SK-N-MC (cell line): ENCODE measurements around the gene PTBP1.

ENCODE experiments used
- DNase-seq: peaks from one replicate; pipeline ENCODE4 v3.0.0-alpha.2; 2011; ENCODE audit warnings: low read depth, low spot score
- H3K27ac ChIP-seq: fragments of 200-600 bp; sonication (generic); 2 replicates; pipeline ENCODE4 v1.5.1; 2016; ENCODE audit warnings: mixed run types
- H3K36me3 ChIP-seq: fragments of 200-600 bp; sonication (generic); 2 replicates; pipeline ENCODE4 v1.6.1; 2017; ENCODE audit warnings: antibody characterized with exemption, low read length, mixed read lengths; ENCODE audit not compliant: insufficient read depth
- H3K4me3 ChIP-seq: fragments of 200-600 bp; sonication (generic); 2 replicates; pipeline ENCODE4 v1.5.1; 2016
- H3K9ac ChIP-seq: fragments of 200-600 bp; sonication (generic); 2 replicates; pipeline ENCODE4 v1.8.0; 2017; ENCODE audit warnings: mixed run types, mixed read lengths; ENCODE audit not compliant: insufficient read length
- H3K9me3 ChIP-seq: fragments of 200-600 bp; sonication (generic); 2 replicates; pipeline ENCODE4 v1.6.1; 2017; ENCODE audit warnings: low read depth, mild to moderate bottlenecking, antibody characterized with exemption, low read length, moderate library complexity, mixed read lengths
- EZH2 ChIP-seq: fragments of 200-600 bp; sonication (generic); IDR thresholded peaks from one replicate; pipeline ENCODE4 v1.6.1; 2017; ENCODE audit warnings: antibody characterized with exemption
- FOXP2 ChIP-seq: optimal IDR thresholded peaks from 2 replicates; pipeline ENCODE3; 2011; ENCODE audit warnings: mild to moderate bottlenecking, moderate library complexity; ENCODE audit not compliant: insufficient read depth; ENCODE audit errors: extremely low read length, control extremely low read depth
- POLR2AphosphoS5 ChIP-seq: IDR thresholded peaks from 2 replicates; pipeline ENCODE4 v1.6.1; 2012; ENCODE audit warnings: mild to moderate bottlenecking, low read depth, low read length, borderline replicate concordance

The PTBP1 gene

GRCh38 chr19:804419-805165, 7.3 kb downstream of the PTBP1 start:
- no peaks in the 10 kb centered on the region for H3K9me3 ChIP-seq
- H3K9ac ChIP-seq = no peak overlapping the region
- no peak for DNase-seq
- H3K27ac ChIP-seq = no peak overlapping the region
- H3K4me3 ChIP-seq = no peak overlapping the region
- peaks cover 98% of the 10 kb centered on the region for H3K36me3 ChIP-seq
- TF ChIP-seq EZH2 (no peak), POLR2AphosphoS5 (no peak), FOXP2 (no peak)

- H3K27ac ChIP-seq = no peak overlapping the region
- TF ChIP-seq FOXP2 = no peak
- TF ChIP-seq POLR2AphosphoS5 = no peak
- TF ChIP-seq EZH2 = no peak
- H3K9me3 ChIP-seq = no peaks in the 10 kb centered on the region
- no peak overlapping the region for H3K4me3 ChIP-seq
- no peak overlapping the region for H3K9ac ChIP-seq
- peaks cover 98% of the 10 kb centered on the region for H3K36me3 ChIP-seq
- DNase-seq = no peak
Observed at GRCh38 chr19:805166-805551, 7.9 kb downstream of the PTBP1 start.

- Histone ChIP-seq H3K27ac (no peak overlapping the region), H3K9me3 (no peaks in the 10 kb centered on the region), H3K36me3 (peaks cover 98% of the 10 kb centered on the region), H3K4me3 (no peak overlapping the region), H3K9ac (no peak overlapping the region)
- no peak for DNase-seq
- TF ChIP-seq FOXP2 = no peak
- TF ChIP-seq POLR2AphosphoS5 = no peak
- no peak for TF ChIP-seq EZH2
Observed at GRCh38 chr19:805600-806550, 8.6 kb downstream of the PTBP1 start.

GRCh38 chr19:806815-807421, 9.7 kb downstream of the PTBP1 start:
- Histone ChIP-seq H3K9ac (no peak overlapping the region), H3K9me3 (no peaks in the 10 kb centered on the region)

GRCh38 chr19:807627-808422, 10.6 kb downstream of the PTBP1 start:
- Histone ChIP-seq H3K4me3 (no peak overlapping the region), H3K27ac (peak overlapping the region; percentile 6; the same call in 1 of the 2 replicates), H3K9me3 (no peaks in the 10 kb centered on the region), H3K36me3 (peaks cover 93% of the 10 kb centered on the region), H3K9ac (no peak overlapping the region)
- no peak for DNase-seq
- no peak for TF ChIP-seq POLR2AphosphoS5

More at GRCh38 chr19:806815-807421, 9.7 kb downstream of the PTBP1 start:
- no peak overlapping the region for H3K4me3 ChIP-seq
- TF ChIP-seq FOXP2 (no peak), POLR2AphosphoS5 (no peak; the same call in 1 of the 2 replicates), EZH2 (no peak)
- peaks cover 98% of the 10 kb centered on the region for H3K36me3 ChIP-seq
- no peak for DNase-seq
- 0 out of 2 replicates have a peak overlapping the region, but pooled peaks have one; percentile 6 for H3K27ac ChIP-seq

- TF ChIP-seq FOXP2 (no peak), EZH2 (no peak)
- H3K4me3 ChIP-seq = no peak overlapping the region
- no peak overlapping the region for H3K9ac ChIP-seq
- DNase-seq = no peak
- H3K27ac ChIP-seq = no peak overlapping the region
- peaks cover 90% of the 10 kb centered on the region for H3K36me3 ChIP-seq
- H3K9me3 ChIP-seq = no peaks in the 10 kb centered on the region
Observed at GRCh38 chr19:808423-808775, 11.1 kb downstream of the PTBP1 start.

GRCh38 chr19:810077-810855, 13.0 kb downstream of the PTBP1 start:
- no peak for DNase-seq
- TF ChIP-seq FOXP2 (no peak), EZH2 (no peak), POLR2AphosphoS5 (no peak)
- H3K9ac ChIP-seq = no peak overlapping the region
- no peaks in the 10 kb centered on the region for H3K9me3 ChIP-seq
- H3K4me3 ChIP-seq = no peak overlapping the region
- peak overlapping the region; percentile 66 for H3K27ac ChIP-seq
- peaks cover 88% of the 10 kb centered on the region for H3K36me3 ChIP-seq
